Neural cell (in vitro differentiated cells): Measurements from ENCODE around the gene EEF1B2.

ENCODE experiments used
- CTCF ChIP-seq: fragments of 450-650 bp; IDR thresholded peaks from 2 replicates; pipeline ENCODE4 v1.5.1; 2014; ENCODE audit warnings: antibody characterized with exemption, mild to moderate bottlenecking, moderate library complexity; ENCODE audit not compliant: poor library complexity, severe bottlenecking
- EP300 ChIP-seq: fragments of 450-650 bp; conservative IDR thresholded peaks from 2 replicates; pipeline ENCODE4 v1.6.1; 2014; ENCODE audit warnings: antibody characterized with exemption, mild to moderate bottlenecking, moderate library complexity; ENCODE audit not compliant: poor library complexity, severe bottlenecking
- MXI1 ChIP-seq: fragments of 450-650 bp; conservative IDR thresholded peaks from 2 replicates; pipeline ENCODE4 v1.6.1; 2014; ENCODE audit warnings: antibody characterized with exemption, mild to moderate bottlenecking; ENCODE audit not compliant: poor library complexity, severe bottlenecking
- RAD21 ChIP-seq: fragments of 450-650 bp; conservative IDR thresholded peaks from 2 replicates; pipeline ENCODE4 v1.6.1; 2014; ENCODE audit warnings: antibody characterized with exemption, mild to moderate bottlenecking, moderate library complexity
- REST ChIP-seq: IDR thresholded peaks from 2 replicates; pipeline ENCODE4 v1.6.1; 2012; ENCODE audit warnings: borderline replicate concordance
- SMC3 ChIP-seq: fragments of 450-650 bp; conservative IDR thresholded peaks from 2 replicates; pipeline ENCODE4 v1.6.1; 2014; ENCODE audit warnings: antibody characterized with exemption, mild to moderate bottlenecking, moderate library complexity; ENCODE audit not compliant: poor library complexity

- TF ChIP-seq CTCF (no peak), REST (no peak), EP300 (no peak), MXI1 (no peak), SMC3 (no peak), RAD21 (no peak)
Observed at GRCh38 chr2:206149330-206149729, 10.4 kb upstream of the EEF1B2 start.
